GM06990 (cell line): ENCODE data around the gene C2CD3.

Source experiments
- DNase-seq: peaks from one replicate; pipeline ENCODE4 v3.0.0-alpha.2; 2011; ENCODE audit not compliant: insufficient read length; ENCODE audit errors: extremely low read depth
- H3K27me3 ChIP-seq: replicated peaks from 2 replicates; pipeline ENCODE4 v1.6.0; 2011; ENCODE audit warnings: low read length; ENCODE audit not compliant: control insufficient read depth, insufficient read depth
- H3K36me3 ChIP-seq: 2 replicates; pipeline ENCODE4 v1.5.1; 2011; ENCODE audit warnings: low read length; ENCODE audit not compliant: control insufficient read depth, insufficient read depth
- H3K4me3 ChIP-seq: replicated peaks from 2 replicates; pipeline ENCODE4 v1.5.1; 2011; ENCODE audit warnings: low read depth, mild to moderate bottlenecking, control low read depth, low read length
- CTCF ChIP-seq: IDR thresholded peaks from 2 replicates; pipeline ENCODE4 v1.5.1; 2011; ENCODE audit warnings: low read length, control low read depth, mild to moderate bottlenecking, inconsistent platforms; ENCODE audit not compliant: insufficient read depth, poor library complexity, severe bottlenecking

The C2CD3 gene

DNA sequence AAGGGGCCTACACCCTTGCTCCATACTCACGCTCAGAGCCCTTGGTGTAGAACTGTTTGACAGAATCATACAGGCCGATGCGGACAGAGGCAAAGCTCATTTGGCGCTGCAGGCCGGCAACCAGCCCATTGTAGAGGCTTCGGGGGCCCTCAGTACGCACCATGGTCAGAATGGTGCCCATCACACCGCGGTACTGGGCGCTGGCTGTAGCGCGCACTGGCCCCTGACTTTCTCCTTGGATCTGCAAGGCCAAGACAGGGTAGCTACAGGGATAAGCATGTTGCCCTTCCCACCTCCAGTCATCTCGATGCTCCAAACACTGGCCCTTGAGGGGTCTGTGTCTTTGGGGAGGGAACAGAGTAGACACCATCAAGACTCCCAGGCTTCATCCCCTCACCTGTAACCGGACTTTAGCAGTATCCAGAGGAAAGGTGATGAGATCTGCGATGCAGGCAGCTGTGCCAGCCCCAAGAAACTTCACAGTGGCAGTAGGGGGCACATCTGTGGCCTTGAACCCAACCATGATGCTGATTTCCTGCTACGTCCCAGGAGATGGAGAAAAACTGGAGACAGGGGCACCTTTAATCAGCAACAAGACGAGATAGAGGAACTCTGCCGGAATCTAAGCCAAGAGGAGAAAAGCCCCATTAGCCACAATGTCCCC lies 192.8 kb downstream of the C2CD3 start:
- DNase-seq: no peak
- peaks cover 42% of the 10 kb centered on the region for H3K36me3 ChIP-seq

GRCh38 chr11:73976451-73977151 lies 194.2 kb downstream of the C2CD3 start:
- H3K27me3 ChIP-seq: no peaks in the 10 kb centered on the region
- peaks cover 42% of the 10 kb centered on the region for H3K36me3 ChIP-seq
- no peak for TF ChIP-seq CTCF
- DNase-seq: no peak
- no peak overlapping the region for H3K4me3 ChIP-seq

More for the DNA sequence above, 192.8 kb downstream of the C2CD3 start:
- no peak for TF ChIP-seq CTCF
- Histone ChIP-seq H3K4me3 (no peak overlapping the region), H3K27me3 (no peaks in the 10 kb centered on the region)

GRCh38 chr11:73975479-73975757 lies 195.4 kb downstream of the C2CD3 start:
- TF ChIP-seq CTCF: no peak
- no peak for DNase-seq
- Histone ChIP-seq H3K4me3 (no peak overlapping the region), H3K36me3 (peaks cover 41% of the 10 kb centered on the region), H3K27me3 (no peaks in the 10 kb centered on the region)

DNA sequence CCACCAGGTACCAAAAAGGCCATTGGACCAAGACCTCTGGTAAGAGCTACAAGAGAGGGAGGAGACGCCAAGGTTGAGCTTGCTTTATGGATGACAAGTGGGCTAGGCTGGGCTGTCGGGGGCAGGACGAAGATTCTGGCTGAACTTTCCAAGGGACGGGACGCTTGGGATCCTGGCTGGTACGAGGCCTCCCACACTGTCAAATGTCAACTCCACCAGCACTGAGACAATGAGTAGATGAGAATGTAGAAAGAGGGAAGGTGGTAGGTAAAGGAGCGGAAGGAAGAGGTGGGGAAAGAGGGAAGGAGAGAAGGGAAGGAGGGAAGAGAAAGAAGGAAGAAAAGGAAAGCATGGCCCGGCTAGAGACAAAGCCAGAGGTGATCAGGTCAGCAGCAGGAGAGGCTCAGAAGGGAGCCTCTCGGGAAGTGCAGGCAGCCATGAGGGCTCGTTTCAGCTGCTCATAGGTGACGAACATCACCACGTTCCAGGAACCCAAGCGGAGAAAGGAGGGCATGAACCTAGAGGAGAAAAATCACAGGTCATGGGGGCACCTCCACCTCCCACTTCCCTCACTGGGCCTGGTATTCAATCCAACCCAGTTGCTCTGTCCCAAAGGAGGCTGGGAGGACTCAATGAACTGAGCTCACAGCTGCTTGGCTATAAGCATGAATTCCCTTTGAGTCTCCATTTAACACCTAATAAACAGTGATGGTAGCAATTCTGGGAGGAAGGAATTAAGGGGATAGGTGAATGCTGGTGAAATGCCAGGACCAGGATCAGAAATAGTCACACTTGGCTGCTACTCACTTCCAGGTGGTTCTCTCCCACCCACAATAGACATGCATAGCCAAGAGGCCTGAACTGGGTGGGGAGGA lies 196.0 kb downstream of the C2CD3 start:
- Histone ChIP-seq H3K36me3 (peaks cover 41% of the 10 kb centered on the region), H3K27me3 (no peaks in the 10 kb centered on the region), H3K4me3 (no peak overlapping the region)
- no peak for DNase-seq
- no peak for TF ChIP-seq CTCF

DNA sequence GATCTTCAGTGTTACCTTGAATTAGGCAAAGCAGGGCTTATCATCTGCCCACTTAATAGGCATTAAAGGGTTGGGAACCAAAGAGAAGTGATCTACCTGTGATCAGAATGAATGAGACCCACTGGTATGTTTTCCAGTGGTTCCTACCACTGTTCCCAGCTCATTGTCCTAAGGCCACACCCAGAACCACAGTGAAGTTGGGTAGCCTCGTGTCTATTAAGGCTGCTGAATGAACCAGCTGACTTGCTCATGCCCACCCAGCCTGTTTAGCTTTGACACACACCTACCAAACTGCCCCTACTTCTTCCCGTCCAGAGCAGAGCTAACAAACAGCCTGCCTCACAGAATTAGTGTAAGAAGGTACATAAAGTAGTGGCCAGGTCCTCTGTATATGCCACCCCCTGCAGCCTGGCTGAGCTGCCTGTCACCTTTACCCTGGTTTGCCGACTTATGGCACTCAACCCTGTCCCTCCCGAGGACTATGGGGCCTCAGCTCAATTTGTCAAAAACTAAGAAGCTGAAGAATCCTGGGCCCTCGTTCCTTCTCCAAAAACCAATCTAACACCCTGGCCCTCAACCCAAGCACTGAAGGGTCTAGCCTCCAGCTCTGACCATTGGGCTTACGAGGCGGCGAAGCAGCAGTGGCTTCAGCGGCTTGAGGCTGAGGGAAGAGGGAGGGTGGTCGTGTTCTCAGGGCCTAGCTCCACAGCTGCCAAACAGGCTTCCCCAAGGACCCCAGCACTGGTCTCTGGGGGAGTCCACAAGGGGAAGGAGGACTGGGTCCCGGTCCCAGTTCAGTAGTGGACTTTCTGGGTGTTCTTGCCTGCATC lies 198.0 kb downstream of the C2CD3 start:
- Histone ChIP-seq H3K36me3 (peaks cover 30% of the 10 kb centered on the region), H3K4me3 (no peak overlapping the region), H3K27me3 (no peaks in the 10 kb centered on the region)
- DNase-seq: no peak
- no peak for TF ChIP-seq CTCF
